H1 (cell line): ENCODE measurements around the gene TFAP2E. TPM values are rescaled to one million over a fixed set of nuclear protein-coding genes. Genes with fewer than 3 reads are reported as not detected.

Experiments used
- CTCF ChIA-PET: fragments of 300-600 bp; sonication (Branson Sonifier 250); formaldehyde crosslinking; loops from one replicate; lab custom pipeline; 2021; ENCODE audit not compliant: partially characterized antibody; lab: Charles Lee
- POLR2A ChIA-PET: fragments of 300-600 bp; sonication (Branson Sonifier 250); formaldehyde crosslinking; loops from one replicate; lab custom pipeline; 2021; ENCODE audit warnings: inconsistent platforms; ENCODE audit not compliant: partially characterized antibody; lab: Charles Lee
- DNase-seq, 2 experiments: peaks; one replicate each; pipeline versions ENCODE4 v3.0.0 to v3.0.0-alpha.2; 2010 to 2022; ENCODE audit warnings: low spot score in 2 of 2, low read depth in 1 of 2, mixed read lengths in 1 of 2
- FAIRE-seq: peaks from 2 replicates; lab custom pipeline; 2011; peaks lifted over from hg19 to GRCh38; lab: Jason Lieb, UNC
- H2AFZ ChIP-seq: 2 replicates; pipeline ENCODE4 v1.8.1; 2012; ENCODE audit warnings: low read length, inconsistent platforms
- H2AK5ac ChIP-seq: 2 replicates; pipeline ENCODE4 v1.6.1; 2013; ENCODE audit warnings: low read depth, low read length
- H2BK120ac ChIP-seq: replicated peaks from 2 replicates; pipeline ENCODE3; 2013; ENCODE audit warnings: low read depth, low read length, inconsistent platforms
- H2BK12ac ChIP-seq: 2 replicates; pipeline ENCODE4 v1.6.1; 2013; ENCODE audit warnings: low read depth, low read length
- H2BK15ac ChIP-seq: 2 replicates; pipeline ENCODE4 v1.6.1; 2013; ENCODE audit warnings: low read length
- H2BK20ac ChIP-seq: 2 replicates; pipeline ENCODE4 v1.6.1; 2013; ENCODE audit warnings: low read length
- H2BK5ac ChIP-seq: 2 replicates; pipeline ENCODE4 v1.6.1; 2013; ENCODE audit warnings: low read depth, low read length
- H3K14ac ChIP-seq: 2 replicates; pipeline ENCODE4 v1.6.1; 2013; ENCODE audit warnings: inconsistent platforms; ENCODE audit not compliant: insufficient read length
- H3K18ac ChIP-seq: 2 replicates; pipeline ENCODE4 v1.6.1; 2013; ENCODE audit warnings: low read length; ENCODE audit errors: extremely low read depth
- H3K23ac ChIP-seq: 2 replicates; pipeline ENCODE4 v1.6.1; 2013; ENCODE audit warnings: inconsistent platforms; ENCODE audit not compliant: insufficient read length
- H3K23me2 ChIP-seq: 2 replicates; pipeline ENCODE4 v1.6.1; 2013; ENCODE audit warnings: low read depth, low read length
- H3K27ac ChIP-seq: 2 replicates; pipeline ENCODE4 v1.6.1; 2011; ENCODE audit warnings: low read depth, low read length, inconsistent platforms
- H3K27me3 ChIP-seq, 4 experiments: replicated peaks in 1 of 4; 1 replicate in 1 of 4; 2 replicates in 3 of 4; pipeline versions ENCODE4 v1.6.1 to v1.8.1; 2011 to 2013; ENCODE audit warnings: low read length in 3 of 4, mild to moderate bottlenecking in 3 of 4, inconsistent platforms in 2 of 4, mixed read lengths in 2 of 4, moderate library complexity in 1 of 4; ENCODE audit not compliant: control insufficient read depth in 3 of 4, insufficient read depth in 3 of 4; ENCODE audit errors: extremely low read depth in 1 of 4
- H3K36me3 ChIP-seq, 4 experiments: 2 replicates each; pipeline versions ENCODE4 v1.6.1 to v1.8.1; 2011 to 2013; ENCODE audit warnings: mild to moderate bottlenecking in 4 of 4, low read length in 3 of 4, moderate library complexity in 2 of 4, control low read depth in 1 of 4, inconsistent platforms in 1 of 4; ENCODE audit not compliant: insufficient read depth in 4 of 4, control insufficient read depth in 2 of 4
- H3K4ac ChIP-seq: replicated peaks from 2 replicates; pipeline ENCODE3; 2013; ENCODE audit warnings: low read length, low read depth, mixed read lengths, inconsistent platforms; ENCODE audit not compliant: insufficient read length
- H3K4me1 ChIP-seq, 4 experiments: replicated peaks in 1 of 4; 1 replicate in 1 of 4; 2 replicates in 3 of 4; pipeline versions ENCODE4 v1.6.1 to v1.8.1; 2011 to 2013; ENCODE audit warnings: low read length in 3 of 4, inconsistent platforms in 2 of 4, mixed read lengths in 1 of 4; ENCODE audit not compliant: insufficient read depth in 4 of 4, control insufficient read depth in 3 of 4
- H3K4me2 ChIP-seq, 2 experiments: 2 replicates each; pipeline versions ENCODE4 v1.6.1 to v1.8.1; 2011 to 2013; ENCODE audit warnings: low read depth in 2 of 2, low read length in 2 of 2, control low read depth in 1 of 2, inconsistent platforms in 1 of 2, mild to moderate bottlenecking in 1 of 2; ENCODE audit not compliant: insufficient read depth in 1 of 2
- H3K4me3 ChIP-seq, 4 experiments: fragments of 200-600, 300-600 bp in 1 of 4; sonication (generic), shearing (Covaris generic), sonication (Bioruptor Twin) in 1 of 4; 2 replicates each; pipeline versions ENCODE4 v1.5.1 to v1.8.1; 2011 to 2016; ENCODE audit warnings: low read length in 4 of 4, low read depth in 3 of 4, control low read depth in 2 of 4, inconsistent platforms in 2 of 4, mild to moderate bottlenecking in 2 of 4, mixed read lengths in 1 of 4, moderate library complexity in 1 of 4; ENCODE audit not compliant: insufficient read depth in 2 of 4; ENCODE audit errors: extremely low read depth in 1 of 4
- H3K56ac ChIP-seq: replicated peaks from 2 replicates; pipeline ENCODE3; 2013; ENCODE audit warnings: low read depth, mild to moderate bottlenecking, mixed read lengths, low read length, inconsistent platforms; ENCODE audit not compliant: insufficient read length
- H3K79me1 ChIP-seq: 2 replicates; pipeline ENCODE4 v1.6.1; 2013; ENCODE audit warnings: low read depth, low read length, control low read depth
- H3K79me2 ChIP-seq, 2 experiments: 2 replicates each; pipeline versions ENCODE4 v1.6.1 to v1.8.1; 2012 to 2013; ENCODE audit warnings: low read length in 2 of 2, mild to moderate bottlenecking in 2 of 2, inconsistent platforms in 1 of 2; ENCODE audit not compliant: insufficient read depth in 2 of 2, control insufficient read depth in 1 of 2
- H3K9ac ChIP-seq, 4 experiments: replicated peaks in 1 of 4; 1 replicate in 1 of 4; 2 replicates in 3 of 4; pipeline versions ENCODE4 v1.6.1 to v1.8.1; 2011 to 2013; ENCODE audit warnings: low read depth in 3 of 4, low read length in 3 of 4, control low read depth in 2 of 4, mild to moderate bottlenecking in 2 of 4, moderate library complexity in 2 of 4, inconsistent platforms in 1 of 4; ENCODE audit errors: extremely low read depth in 1 of 4
- H3K9me3 ChIP-seq, 2 experiments: 2 replicates each; pipeline versions ENCODE4 v1.6.1 to v1.8.1; 2012 to 2013; ENCODE audit warnings: mild to moderate bottlenecking in 2 of 2, moderate library complexity in 2 of 2, control low read depth in 1 of 2, inconsistent platforms in 1 of 2, low read depth in 1 of 2, low read length in 1 of 2, mixed read lengths in 1 of 2; ENCODE audit not compliant: insufficient read depth in 2 of 2
- H4K20me1 ChIP-seq, 2 experiments: replicated peaks in 1 of 2; 2 replicates each; pipeline versions ENCODE3 to v1.8.1; 2011 to 2013; ENCODE audit warnings: inconsistent platforms in 2 of 2, low read length in 2 of 2, mild to moderate bottlenecking in 1 of 2; ENCODE audit not compliant: insufficient read depth in 2 of 2, control insufficient read depth in 1 of 2
- H4K5ac ChIP-seq: 2 replicates; pipeline ENCODE4 v1.6.1; 2013; ENCODE audit warnings: low read length, low read depth, mixed read lengths, inconsistent platforms; ENCODE audit not compliant: insufficient read length
- H4K8ac ChIP-seq: 2 replicates; pipeline ENCODE4 v1.8.0; 2013; ENCODE audit warnings: mild to moderate bottlenecking, moderate library complexity, low read length, inconsistent platforms; ENCODE audit not compliant: insufficient read depth; ENCODE audit errors: extremely low read depth
- H4K91ac ChIP-seq: replicated peaks from 2 replicates; pipeline ENCODE3; 2013; ENCODE audit warnings: low read length, mixed read lengths, inconsistent platforms; ENCODE audit not compliant: insufficient read length
- ASH2L ChIP-seq: fragments of 200-600, 300-600 bp; sonication (generic); IDR thresholded peaks from one replicate; pipeline ENCODE4 v1.7.1; 2017; ENCODE audit warnings: low read length
- EZH2 ChIP-seq: fragments of 200-600 bp; sonication (generic); IDR thresholded peaks from 2 replicates; pipeline ENCODE4 v1.7.1; 2012; ENCODE audit warnings: low read depth, mild to moderate bottlenecking, moderate library complexity, low read length, inconsistent platforms; ENCODE audit not compliant: severe bottlenecking
- FOSL1 ChIP-seq: IDR thresholded peaks from 2 replicates; pipeline ENCODE4 v1.6.1; 2011; ENCODE audit warnings: mild to moderate bottlenecking, low read depth, low read length, moderate library complexity; ENCODE audit not compliant: insufficient read depth
- KDM4A ChIP-seq: IDR thresholded peaks from one replicate; pipeline ENCODE4 v1.7.1; 2012; ENCODE audit warnings: low read depth, mild to moderate bottlenecking, moderate library complexity, low read length, inconsistent platforms; ENCODE audit not compliant: severe bottlenecking
- NRF1 ChIP-seq: IDR thresholded peaks from 2 replicates; pipeline ENCODE4 v1.6.1; 2011; ENCODE audit warnings: mild to moderate bottlenecking, low read depth, low read length, improper control_type of control experiment
- RNF2 ChIP-seq: fragments of 200-900, 300-1000 bp; sonication (generic); IDR thresholded peaks from 2 replicates; pipeline ENCODE4 v1.7.1; 2016; ENCODE audit warnings: borderline replicate concordance, low read depth, mild to moderate bottlenecking, antibody characterized with exemption, low read length; ENCODE audit not compliant: poor library complexity, severe bottlenecking; ENCODE audit errors: missing control alignments
- TAF1 ChIP-seq: IDR thresholded peaks from 2 replicates; pipeline ENCODE4 v1.6.1; 2011; ENCODE audit warnings: mild to moderate bottlenecking, low read depth, low read length
- WGBS, 2 experiments: shearing (Covaris generic) in 1 of 2; methylation state at CpG; one replicate each; pipeline versions ENCODE4 v1.1.6 to v1.1.7; 2013 to 2015; ENCODE audit warnings: low lambda C conversion rate in 2 of 2, mixed read lengths in 2 of 2, inconsistent platforms in 1 of 2, low coverage in 1 of 2, missing lambda C conversion rate in 1 of 2; ENCODE audit not compliant: insufficient replicate concordance in 2 of 2, insufficient coverage in 1 of 2, insufficient read length in 1 of 2; ENCODE audit errors: extremely low coverage in 1 of 2, missing lambda C conversion rate in 1 of 2; 5-methylcytosine and 5-hydroxymethylcytosine counted together
- long read RNA-seq, 2 experiments: library from RNA in 1 of 2; library from capped mRNA in 1 of 2; stranded (forward); transcript quantifications; one replicate each; pipeline ENCODE4 v2.0.0, GENCODE V29; 2021; ENCODE audit warnings: inconsistent platforms in 1 of 2
- polyA minus RNA-seq, 3 experiments: library from RNA; depleted of rRNA, polyadenylated mRNA; stranded (reverse); fragments of >200 nt; gene quantifications; 1 replicate in 2 of 3; 2 replicates in 1 of 3; pipeline ENCODE4 v1.2.3, GENCODE V29; 2011
- polyA plus RNA-seq, 7 experiments: library from polyadenylated mRNA; depleted of rRNA in 3 of 7; stranded (reverse) in 5 of 7; unstranded in 2 of 7; fragments of >200 nt in 5 of 7; fragments of 200-250 nt in 2 of 7; gene quantifications; 1 replicate in 5 of 7; 2 replicates in 1 of 7; 4 replicates in 1 of 7; pipeline versions ENCODE4 v1.2.1 to v1.2.3, GENCODE V29; 2011 to 2013; ENCODE audit warnings: missing spikeins in 2 of 7, mixed read lengths in 2 of 7
- total RNA-seq: library from RNA; stranded (reverse); fragmentation: NEBNext Ultra II Directional; extraction: Animal tissue kit (Norgen Biotek cat#: 25700); gene quantifications from 2 replicates; pipeline ENCODE4 v1.2.1, GENCODE V29; 2021

The TFAP2E gene
- 0.50 and 0.61 TPM in 2 replicates for total RNA-seq
- polyA plus RNA-seq (2011; rRNA removed): 0.17 and 0.24 TPM in 2 replicates
- polyA plus RNA-seq (2011; cell fraction: cytosol; rRNA removed): 0.18 TPM
- 0.24 TPM for polyA plus RNA-seq (2011; cell fraction: nucleus; rRNA removed)
- polyA plus RNA-seq (2012, experiment 1 of 2): 0.26 to 0.83 TPM (median 0.55 TPM) in 4 replicates
- 0.34 TPM for polyA plus RNA-seq (2012, experiment 2 of 2)
- polyA plus RNA-seq (2013, experiment 1 of 2): 0.20 TPM
- polyA plus RNA-seq (2013, experiment 2 of 2): 0.20 TPM
- 0.12 TPM in 1 of 2 replicates, not detected in the other for polyA minus RNA-seq (2011; rRNA and poly(A)+ RNA removed)
- polyA minus RNA-seq (2011; cell fraction: cytosol; rRNA and poly(A)+ RNA removed): not detected
- polyA minus RNA-seq (2011; cell fraction: nucleus; rRNA and poly(A)+ RNA removed): not detected
- long read RNA-seq, experiment 1, partial matches to known transcripts: 1 of 1 reads
- long read RNA-seq, experiment 1, other reads (novel, unspliced or antisense): 0 of 1 reads
- long read RNA-seq, experiment 2, partial matches to known transcripts: 0 of 1 reads
- long read RNA-seq, experiment 2, other reads (novel, unspliced or antisense): 1 of 1 reads

DNA sequence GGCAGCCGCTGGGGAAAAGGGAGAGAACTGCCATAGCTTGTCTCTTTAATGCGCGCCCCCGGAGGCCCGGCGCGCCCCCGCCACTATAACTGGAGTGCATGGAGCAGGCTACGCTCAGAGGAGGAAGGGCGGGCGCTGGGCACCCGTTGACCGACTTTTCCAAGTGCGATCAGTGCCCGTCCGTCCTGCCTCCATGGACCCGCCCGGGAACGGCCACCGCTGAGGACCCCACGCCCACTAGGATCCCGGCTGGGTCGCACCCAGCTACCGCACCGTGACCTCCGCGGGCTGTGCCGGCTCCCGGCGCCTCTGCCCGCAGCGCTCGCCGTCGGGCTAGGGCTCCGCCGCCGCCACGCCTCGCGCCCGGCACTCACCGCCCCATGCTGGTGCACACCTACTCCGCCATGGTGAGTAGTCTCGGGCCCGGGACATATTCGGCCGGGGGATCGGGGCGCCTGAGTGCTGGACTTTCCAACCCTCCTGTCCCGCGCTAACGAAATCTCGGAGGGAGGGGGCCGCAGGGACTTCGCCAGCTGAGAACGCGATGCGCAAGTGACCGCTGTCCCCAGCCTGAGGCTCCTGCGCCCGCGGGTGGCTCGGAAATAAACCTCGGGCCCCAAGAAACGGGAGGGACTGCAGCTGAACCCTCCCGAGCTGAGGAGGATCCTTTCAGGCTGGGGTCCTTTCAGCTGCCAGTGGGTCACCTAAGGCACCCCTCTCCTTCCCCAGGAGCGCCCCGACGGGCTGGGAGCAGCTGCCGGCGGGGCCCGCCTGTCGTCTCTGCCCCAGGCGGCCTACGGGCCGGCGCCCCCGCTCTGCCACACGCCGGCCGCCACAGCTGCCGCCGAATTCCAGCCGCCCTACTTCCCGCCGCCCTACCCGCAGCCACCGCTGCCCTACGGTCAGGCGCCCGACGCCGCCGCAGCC lies at the start of gene TFAP2E:
Gene TFAP2E (plus strand): TSS at position 117 of the 927 bp plus-strand sequence. CDS start 264 bp downstream, at position 381.
- Histone ChIP-seq H4K5ac (no peak within 1 kb of the TSS), H2AK5ac (no peak within 1 kb of the TSS), H2BK12ac (no peak within 1 kb of the TSS), H3K79me2 (no peaks in the 10 kb centered on the region), H3K14ac (no peak within 1 kb of the TSS), H3K79me1 (no peaks in the 10 kb centered on the region), H3K4me3 (peak within 1 kb of the TSS; percentile 40 to 67 (median 60)), H3K27me3 (peaks cover 63 to 92% (median 83%) of the 10 kb centered on the region in 4 experiments), H2BK20ac (no peak within 1 kb of the TSS), H2BK15ac (no peak within 1 kb of the TSS), H4K91ac (no peak within 1 kb of the TSS), H2BK120ac (no peak within 1 kb of the TSS), H3K9me3 (no peaks in the 10 kb centered on the region), H2AFZ (no peak within 1 kb of the TSS), H3K56ac (no peak within 1 kb of the TSS), H3K23me2 (peaks cover 25% of the 10 kb centered on the region), H4K8ac (peak within 1 kb of the TSS; percentile 7), H3K9ac (no peak within 1 kb of the TSS), H3K36me3 (peaks cover 0 to 11% (median 0%) of the 10 kb centered on the region in 4 experiments; a peak in 1 of 8 replicates), H4K20me1 (peaks cover 0 to 20% of the 10 kb centered on the region in 2 experiments), H3K23ac (no peak within 1 kb of the TSS), H2BK5ac (no peak within 1 kb of the TSS), H3K18ac (no peak within 1 kb of the TSS; the same call in 1 of the 2 replicates), H3K4me2 (peak within 1 kb of the TSS; percentile 84 to 88), H3K27ac (no peak within 1 kb of the TSS), H3K4me1 (peaks cover 7 to 20% (median 14%) of the 10 kb centered on the region in 4 experiments), H3K4ac (no peak within 1 kb of the TSS)
- ChIA-PET CTCF (interaction anchor here (0.6 to 8.5 kb wide), 12 partner anchors 7 to 202 kb away, joined by 3 to 81 read pairs (median 5); partner anchors contain the start of gene C1orf216), POLR2A (interaction anchor here (0.6 to 2.9 kb wide), 14 partner anchors 9 to 196 kb away, joined by 3 to 13 read pairs (median 4); partner anchors contain the start of genes C1orf216, CLSPN, KIAA0319L and NCDN)
- FAIRE-seq: no peak
- DNase-seq: peak in 1 of 2 experiments; percentile 81
- WGBS, 2 experiments: 2% methylated on average over 93 of the region's 95 CpGs; no CpG with 5 or more reads in 1 of the 2 experiments
- TF ChIP-seq KDM4A (peak; percentile 67), EZH2 (peak; percentile 92), NRF1 (no peak), ASH2L (peak; percentile 89), FOSL1 (no peak), TAF1 (peak; percentile 52; the same call in 1 of the 2 replicates), RNF2 (peak; percentile 95)
